Activated T-cell treated with anti-CD3 and anti-CD28 coated beads, Interleukin-2, amount 50 U/mL, for 48 hours (primary cell): ENCODE measurements around the gene ACTR10.
"Not testable (repeated sequence)": the region's sequence is repeated elsewhere in the genome, so short reads cannot be mapped to it uniquely, and the experiment has no call there.

Experiments
- DNase-seq, 2 experiments: peaks; one replicate each; pipeline ENCODE4 v3.0.0-alpha.2; 2020

The ACTR10 gene

DNA sequence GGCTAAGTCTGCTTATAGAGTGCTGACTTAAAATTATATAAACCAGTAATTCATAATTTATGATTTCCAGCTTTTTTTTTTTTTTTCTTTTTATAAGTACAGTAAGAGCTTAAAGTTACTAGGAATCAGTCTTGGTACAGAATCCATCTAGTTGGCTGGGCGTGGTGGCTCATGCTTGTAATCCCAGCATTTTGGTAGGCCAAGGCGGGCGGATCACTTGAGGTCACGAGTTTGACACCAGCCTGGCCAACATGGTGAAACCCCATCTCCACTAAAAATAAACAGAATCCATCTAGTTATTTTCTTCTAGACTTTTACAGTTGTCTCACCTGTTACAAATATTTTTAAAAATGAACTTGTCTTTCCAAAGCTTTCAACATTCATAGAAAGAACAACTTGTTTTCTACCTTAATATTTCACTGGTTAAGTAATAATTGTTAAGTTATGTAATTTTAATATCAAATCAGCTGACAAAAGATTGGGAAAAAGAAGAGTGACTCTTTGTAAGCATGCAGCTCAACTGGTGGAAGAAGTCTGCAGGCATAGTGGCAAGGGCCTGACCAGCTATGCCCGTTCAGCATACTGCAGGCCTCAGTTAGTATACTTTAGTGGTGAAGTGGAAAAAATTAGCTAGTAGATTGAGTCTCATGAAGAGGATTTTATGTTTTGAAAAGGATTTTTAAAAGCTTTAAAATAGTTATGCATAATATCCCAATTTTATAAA is 27.3 kb downstream of the ACTR10 start:
- no peak for DNase-seq

DNA sequence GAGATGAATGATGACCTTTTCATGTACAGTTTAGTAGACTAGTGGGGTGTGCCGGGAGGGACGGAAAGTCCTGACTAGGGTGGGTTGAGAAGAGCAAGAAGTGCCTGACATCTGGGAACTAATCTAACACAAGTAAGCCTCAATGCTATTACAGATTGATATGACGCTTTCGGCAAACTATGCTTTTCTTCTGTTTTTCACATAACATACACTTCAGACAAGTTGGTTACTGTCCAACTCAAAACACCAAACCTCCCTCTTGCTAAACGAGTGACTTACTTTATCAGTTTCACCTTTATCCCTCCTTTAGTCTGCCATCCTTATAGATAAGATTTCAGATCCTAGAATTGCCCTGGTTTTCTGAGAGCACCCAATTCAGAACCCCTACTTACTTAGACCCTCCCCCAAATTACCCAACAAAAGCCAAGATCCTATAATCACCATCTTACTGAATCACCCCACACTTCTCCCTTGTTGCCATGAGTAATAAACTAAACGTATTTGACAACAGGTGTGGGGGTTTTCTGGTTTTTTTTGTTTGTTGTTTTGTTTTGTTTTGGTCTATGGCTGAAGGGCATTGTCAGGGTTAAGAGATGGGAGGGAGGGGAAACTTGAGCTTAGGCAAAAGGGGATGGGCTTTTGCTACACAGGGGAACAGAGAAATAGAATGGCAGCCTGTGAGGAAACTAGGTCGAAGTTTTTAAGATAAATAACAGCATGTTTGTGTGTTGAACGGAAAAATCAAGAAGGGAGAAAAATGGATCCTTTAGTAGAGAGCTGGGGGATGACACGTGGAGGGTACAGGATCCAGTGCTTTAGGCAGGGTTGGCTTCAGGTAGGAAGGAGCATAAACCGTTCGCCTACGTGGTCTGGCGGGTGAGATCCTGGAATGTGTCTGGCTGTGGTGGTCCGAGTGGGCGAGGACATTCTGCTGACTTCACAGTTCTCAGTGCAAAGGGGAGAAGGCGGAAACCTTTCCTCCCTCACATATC is 38.6 kb downstream of the ACTR10 start:
- DNase-seq = peak in 1 of 2 experiments; percentile 36

DNA sequence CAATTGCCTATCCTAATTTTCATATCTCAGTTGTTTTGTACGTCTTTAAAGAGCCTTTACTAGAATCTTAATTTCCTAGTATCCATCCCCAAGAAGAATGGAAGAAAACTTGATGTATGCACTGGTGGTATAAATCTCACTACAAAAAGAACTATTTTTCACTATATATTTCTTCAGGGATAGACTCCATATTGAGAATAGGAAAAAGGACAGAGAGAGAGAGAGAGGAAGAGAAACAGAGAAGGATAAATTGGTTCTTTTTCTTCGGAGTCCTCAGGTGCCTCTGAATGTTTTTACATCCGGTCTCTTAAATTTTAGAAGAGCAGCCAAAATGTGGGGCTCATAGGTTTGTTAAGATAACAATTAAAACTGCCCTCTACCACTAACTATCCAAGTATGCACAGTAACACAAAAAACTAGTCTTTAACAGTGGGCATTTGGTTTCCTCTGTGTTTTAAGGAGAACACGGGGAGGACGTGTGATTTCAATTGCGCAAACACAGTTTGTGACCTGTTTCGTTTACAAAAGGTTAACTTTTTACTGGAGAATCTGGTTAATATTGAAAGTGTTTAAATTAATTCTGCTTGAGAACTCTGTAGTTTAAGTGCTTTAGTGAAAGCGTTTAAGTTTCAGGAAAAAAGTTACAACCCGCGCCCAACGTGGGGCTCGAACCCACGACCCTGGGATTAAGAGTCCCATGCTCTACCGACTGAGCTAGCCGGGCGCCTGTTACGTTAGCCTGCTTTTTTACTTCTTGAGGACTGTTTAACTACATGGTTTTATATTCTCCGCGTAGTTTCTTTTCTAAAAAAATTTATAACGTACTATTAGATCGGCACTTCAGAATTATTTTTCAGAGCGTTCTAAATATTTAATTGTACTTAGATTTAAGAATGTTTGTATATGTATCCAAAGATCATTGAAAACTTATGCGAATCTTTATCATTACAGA is 39.6 kb downstream of the ACTR10 start:
- DNase-seq = peak; percentile 86 to 91

DNA sequence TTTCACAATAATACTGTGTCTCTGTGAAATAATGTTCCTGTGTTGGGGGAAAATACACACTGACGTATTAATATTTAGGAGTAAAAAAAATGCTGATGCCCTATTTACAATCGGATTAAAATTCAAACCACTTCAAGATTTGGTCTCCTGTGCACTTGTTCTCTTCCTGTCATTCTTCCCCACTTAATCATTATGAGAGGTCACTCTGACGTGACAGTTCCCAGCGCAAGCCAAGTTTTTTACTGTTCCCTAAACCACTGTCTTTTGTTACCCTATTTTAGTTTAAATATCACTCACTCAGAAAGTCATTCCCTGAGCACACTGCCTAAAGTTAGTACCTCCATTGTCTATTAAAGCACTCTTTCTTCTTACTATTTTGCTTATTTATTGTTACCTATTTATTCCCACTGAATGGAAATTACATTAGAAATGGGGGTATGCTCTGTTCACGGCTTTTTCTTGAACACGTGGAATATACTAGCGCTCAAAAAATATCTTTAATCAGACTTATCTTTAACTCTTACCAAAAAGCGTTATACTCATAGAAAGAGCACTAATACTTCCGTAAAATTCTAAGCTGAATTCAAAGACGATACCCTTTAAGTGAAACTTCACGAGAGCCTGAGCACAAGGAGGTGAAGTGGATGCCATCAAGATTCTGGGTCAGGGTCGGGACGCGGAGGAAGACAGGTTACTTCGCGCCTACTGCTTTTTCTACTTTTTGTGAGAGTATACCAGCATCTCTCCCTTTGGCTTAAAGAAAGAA is 44.0 kb downstream of the ACTR10 start:
- no peak for DNase-seq

DNA sequence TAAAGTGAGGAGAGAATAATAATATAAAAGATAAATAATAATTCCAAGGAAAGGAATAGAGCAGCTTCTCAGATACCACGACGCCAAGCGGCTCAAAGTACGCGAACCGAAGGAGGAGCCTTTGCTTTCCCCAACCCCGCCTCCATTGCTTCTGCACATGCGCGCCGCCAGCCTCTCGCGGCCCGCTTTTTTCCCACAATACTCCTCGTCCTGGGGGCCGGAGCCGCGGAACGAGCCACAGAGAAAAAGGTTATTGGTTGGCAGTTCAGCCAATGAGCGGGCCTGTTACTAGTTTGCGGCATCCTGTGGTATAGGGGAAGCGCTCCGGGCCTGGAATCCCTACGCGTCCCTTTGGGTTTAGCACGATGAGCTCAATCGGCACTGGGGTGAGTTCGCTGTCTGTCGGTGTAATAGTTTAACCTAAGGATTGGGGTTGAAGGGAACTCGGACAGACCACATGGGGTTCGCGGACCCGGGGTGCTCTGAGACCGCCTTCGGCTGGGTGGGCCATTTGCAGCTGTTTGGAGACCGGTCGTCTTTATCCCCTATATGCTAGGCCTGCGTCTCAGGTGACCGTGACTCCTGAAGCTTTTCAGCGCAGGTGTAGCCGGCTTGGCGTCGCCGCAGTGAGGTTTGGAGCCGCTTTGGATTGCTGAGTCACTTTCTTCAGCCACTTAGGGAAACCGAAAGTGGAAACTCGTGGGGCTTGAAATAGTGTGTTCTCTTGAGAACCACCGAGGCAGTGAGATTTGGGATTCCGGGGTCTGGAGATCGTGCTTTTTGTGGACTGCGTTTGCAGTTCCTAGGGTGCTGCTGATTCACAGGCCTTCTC is 44.8 kb downstream of the ACTR10 start, which contains the start of gene PSMA3:
Gene PSMA3 (plus strand): TSS at position 288 of the 832 bp plus-strand sequence. CDS start 78 bp downstream, at position 366.
- peak; percentile 98 for DNase-seq

DNA sequence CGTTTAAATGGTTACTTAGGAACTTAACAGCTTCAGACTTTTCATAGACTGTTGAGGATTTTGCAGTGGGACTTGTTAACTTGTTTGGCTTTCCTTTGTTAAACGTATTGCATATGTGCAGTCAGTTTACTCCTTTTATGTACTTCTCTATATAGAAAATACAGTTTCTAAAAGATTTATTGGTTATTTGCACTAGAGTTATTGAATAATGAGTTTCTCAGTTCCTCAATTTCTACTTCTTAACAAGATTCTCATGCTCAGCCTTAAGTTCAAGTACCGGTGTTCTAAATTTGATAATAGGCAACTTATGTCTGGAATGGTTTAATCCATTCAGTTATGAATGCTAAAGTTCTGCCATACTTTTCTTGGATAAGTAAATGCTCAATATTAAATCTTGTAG is 45.6 kb downstream of the ACTR10 start:
- no peak for DNase-seq

DNA sequence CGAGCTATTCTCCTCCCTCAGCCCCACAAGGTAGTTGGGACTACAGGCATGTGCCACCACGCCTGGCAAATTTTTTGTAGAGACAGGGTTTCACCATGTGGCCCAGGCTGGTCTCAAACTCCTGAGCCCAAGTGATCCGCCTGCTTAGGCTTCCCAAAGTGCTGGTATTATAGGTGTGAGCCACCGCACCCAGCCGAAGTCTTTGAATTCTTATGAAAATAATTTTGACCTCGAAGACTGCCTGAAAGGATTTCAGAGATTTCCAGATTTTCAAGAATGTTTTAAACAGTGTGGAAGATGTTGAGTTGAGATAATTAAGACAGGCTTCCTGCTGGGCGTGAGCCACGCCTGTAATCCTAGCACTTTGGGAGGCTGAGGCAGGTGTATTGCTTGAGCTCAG is 49.7 kb downstream of the ACTR10 start:
- DNase-seq = no peak

DNA sequence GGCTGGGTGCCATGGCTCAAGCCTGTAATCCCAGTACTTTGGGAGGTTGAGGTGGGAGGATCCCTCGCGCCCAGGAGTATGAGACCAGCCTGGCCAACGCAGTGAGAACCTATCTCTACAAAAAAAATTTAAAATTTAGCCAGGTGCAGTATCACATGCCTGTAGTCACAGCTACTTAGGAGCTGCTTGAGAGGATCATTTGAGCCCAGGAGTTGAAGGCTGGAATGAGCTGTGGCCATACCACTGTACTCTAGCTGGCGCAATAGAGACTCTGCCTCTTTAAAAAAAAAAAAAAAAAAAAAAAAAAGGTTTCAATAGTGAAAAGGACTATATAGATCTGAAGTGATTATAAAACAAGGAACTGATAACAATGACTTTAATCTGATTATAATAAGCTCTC is 58.2 kb downstream of the ACTR10 start:
- no peak for DNase-seq

DNA sequence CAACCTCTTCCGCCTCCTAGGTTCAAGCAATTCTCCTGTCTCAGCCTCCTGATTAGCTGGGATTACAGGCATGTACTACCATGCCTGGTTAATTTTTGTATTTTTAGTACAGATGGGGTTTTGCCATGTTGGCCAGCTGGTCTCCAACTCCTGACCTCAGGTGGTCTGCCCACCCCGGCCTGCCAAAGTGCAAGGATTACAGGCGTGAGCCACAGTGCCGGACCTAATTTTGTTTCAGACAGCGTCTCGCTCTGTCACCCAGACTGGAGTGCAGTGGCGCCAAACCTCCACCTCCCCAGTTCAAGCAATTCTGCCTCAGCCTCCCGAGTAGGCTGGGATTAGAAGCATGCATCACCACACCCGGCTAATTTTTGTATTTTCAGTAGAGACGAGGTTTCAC is 62.1 kb downstream of the ACTR10 start:
- not testable (repeated sequence) for DNase-seq

DNA sequence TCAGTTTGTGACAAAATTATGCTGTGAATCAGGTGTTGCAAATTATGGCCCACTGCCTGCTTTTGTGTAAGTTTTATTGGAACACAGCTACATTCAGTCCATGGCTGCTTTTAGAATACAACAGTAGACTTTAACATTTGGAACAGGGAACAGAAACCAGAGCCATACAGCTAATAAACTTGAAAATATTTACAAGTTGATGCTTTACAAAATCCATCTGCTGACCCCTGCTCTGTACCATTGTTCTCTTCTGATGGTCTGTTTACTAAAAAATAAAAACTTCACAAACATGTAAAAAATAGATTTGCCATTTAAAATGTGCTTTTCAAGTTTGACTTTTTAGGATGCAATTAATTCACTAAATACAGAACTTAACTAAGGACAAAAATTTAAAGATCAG is 65.5 kb downstream of the ACTR10 start:
- no peak for DNase-seq

DNA sequence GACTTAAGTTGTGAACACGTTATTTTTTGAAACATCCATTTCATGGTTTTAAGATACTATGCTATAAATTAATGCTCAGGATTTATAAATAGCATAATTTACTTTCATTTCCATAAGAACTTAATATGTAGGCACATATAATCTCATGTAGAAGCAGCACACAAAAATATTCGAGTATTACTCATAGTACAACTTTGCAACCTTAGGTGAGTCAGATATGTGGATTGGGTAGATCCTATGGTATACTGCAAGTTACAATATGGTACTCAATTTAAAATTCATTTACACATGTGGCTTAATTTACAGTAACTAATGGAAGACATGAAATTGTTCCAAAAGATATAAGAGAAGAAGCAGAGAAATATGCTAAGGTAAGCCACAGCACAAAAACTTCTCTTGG is 70.7 kb downstream of the ACTR10 start:
- DNase-seq = no peak

DNA sequence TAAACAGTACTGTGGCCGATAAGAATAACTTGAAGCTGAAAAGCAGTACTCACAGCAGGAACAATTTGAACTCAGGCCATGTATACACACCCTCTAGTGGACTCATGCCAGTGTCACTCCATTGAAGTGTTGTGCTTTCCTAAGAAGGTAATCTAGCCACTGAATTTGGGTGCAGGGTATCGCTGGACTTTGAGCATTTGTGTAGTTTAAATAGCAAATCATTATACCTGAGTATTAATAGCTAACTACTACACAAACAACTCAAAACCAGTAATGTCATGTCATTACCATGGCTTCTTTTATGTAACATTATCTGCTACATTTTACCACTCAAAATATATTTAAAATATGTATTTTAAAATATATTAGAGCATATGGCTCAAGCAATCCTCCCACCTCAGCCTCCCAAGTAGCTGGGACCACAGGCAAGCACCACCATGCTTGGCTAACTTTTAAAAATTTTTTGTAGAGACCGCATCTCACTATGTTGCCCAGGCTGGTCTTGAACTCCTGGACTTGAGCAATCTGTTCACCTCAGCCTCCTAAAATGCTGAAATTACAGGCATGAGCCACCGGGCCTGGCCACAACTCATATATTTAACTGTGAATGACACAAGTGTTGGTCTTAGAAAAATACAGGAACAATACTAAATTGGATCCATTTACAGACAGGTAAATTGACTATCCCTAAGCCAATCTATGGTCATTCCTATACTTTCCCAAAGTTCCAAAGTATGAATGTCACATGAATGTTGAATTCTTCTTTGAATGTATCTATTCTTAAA is 72.8 kb downstream of the ACTR10 start:
- no peak for DNase-seq

DNA sequence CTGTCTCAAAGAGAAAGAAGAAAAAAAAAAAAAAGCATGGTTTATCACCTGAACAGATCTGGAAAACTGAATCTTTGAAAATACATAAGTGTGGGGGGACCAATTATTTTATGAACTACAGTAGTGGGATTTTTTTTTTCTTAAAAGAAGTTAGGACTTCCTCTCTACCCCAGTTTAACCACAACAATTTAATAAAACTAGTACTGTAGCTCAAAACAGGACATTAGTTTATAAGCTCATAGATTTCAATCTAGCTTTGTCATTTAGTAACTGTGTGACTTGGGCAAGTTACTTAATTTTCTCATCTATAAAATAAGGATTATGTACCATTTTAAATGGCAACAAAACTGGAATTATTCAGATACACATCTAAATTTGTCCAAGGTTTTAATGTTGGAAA is 74.9 kb downstream of the ACTR10 start:
- DNase-seq = no peak

DNA sequence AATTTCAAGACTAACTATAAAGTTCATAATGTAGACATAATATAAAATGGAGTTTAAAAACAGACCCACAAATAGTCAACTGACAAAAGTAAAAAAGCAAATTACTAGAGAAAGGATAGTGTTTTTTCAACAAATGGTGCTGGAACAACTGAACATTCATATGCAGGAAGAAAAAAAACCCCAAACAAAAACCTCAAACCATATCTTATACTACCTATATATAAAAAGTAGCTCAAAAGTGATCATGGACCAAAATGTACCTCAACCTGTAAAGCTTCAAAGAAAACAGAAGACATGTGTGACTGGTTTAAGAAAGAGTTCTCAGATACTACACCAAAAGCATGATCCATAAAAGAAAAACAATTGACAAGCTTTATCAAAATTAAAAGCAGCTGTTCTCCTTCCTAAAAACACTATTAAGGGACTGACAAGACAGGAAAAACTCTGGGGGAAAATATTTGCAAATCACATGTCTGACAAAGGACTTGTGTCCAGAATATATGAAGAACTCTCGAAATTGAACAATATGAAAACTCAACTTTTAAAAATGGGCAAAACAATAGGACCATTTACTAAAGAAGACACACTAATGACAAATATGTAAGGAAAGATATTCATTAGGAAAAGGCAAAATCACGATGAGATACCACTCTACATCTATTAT is 75.7 kb downstream of the ACTR10 start:
- no peak for DNase-seq

DNA sequence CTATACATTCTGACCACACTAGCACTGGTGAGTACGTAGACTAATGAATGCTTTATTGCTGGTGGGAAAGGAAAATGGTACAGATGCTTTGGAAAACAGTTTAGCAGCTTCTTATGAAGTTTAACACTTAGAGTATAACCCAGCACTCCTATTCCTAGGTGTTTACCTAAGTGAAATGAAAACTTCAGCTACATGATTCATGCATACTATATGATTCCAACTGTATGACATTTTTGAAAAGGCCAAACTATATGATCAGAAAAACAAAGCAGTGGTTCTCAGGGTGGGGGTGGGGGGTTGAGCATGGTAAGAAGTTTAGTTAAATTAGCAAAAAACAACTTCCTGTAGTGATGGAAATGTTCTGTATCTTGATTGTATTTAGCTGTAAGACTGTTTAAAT is 76.3 kb downstream of the ACTR10 start:
- DNase-seq = no peak

DNA sequence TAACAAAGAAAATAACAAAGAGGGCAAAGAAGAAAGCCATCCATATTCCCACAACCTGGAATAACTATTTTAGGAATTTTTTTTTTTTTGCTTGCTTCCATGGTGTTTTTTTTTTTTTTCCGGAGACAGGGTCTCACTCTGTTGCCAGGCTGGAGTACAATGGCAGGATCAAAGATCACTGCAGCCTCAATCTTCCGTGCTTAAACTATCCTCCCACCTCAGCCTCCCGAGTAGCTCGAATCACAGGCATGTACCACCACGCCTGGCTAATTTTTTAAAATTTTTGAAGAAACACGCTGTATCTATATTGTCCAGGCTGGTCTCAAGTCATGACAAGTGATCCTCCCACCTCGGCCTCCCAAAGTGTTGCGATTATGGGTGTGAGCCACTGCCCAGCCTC is 78.2 kb downstream of the ACTR10 start:
- no peak for DNase-seq

DNA sequence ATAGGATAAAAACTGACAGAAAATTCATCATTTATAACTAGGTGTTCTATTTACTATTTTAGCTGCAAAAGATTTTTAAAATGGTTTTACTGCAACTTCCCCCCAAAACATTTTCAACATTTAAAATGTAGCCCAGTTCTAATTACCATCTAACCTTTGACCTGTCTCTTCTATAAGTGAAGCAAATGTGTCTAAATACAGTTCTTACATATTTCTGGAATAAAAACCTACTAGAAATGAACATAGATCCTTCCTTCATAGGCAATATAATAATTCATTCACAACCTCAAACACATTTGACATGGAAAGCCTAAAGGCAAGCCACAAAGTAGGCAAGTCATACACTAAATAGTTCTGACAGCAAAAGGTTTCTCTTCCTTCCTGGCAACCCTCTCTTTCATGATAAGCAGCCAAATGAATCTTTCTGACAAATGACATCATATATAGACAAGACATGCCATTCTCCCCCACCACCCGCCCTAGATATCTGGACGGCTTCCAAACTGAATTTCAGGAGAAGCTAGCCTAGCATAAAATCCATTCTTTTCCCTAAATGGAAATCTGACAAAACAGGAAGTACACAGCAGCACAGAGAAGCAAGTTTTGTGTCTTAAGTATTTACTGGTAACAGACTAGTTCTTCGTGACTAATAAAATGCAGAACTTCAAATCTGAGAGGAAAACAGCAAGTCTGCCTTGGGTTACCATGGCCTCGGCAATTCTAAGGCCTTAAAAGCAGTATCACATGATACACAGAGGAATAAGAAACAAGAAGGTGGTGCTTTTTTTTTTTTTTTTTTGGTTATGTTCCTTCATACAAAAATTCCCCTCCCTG is 81.2 kb downstream of the ACTR10 start:
- DNase-seq = peak in 1 of 2 experiments; percentile 43

DNA sequence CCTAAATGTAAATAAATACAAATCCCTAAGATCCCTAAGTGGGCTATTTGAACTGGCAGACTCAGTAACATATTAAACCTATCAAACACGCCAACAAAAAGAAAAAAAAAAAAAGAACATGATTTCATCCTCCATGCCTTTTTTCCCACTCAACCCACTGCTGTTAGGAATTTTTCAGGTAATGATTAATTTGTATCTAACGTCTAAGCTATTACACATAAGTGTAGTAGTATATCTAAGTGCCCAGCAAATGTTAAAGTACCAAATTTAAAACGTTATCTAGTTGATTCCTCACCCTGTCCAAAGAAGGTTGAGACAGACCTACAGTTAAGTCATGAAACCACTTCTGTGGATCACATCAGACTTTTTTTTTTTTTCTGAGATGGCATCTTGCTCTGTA is 82.0 kb downstream of the ACTR10 start:
- no peak for DNase-seq
